ENCODE measurements around the gene HGFAC. TPM values are rescaled to one million over a fixed set of nuclear protein-coding genes. Genes with fewer than 3 reads are reported as not detected.

The HGFAC gene
- total RNA-seq, 1 donor from 2014 or later = 2.4 TPM

DNA sequence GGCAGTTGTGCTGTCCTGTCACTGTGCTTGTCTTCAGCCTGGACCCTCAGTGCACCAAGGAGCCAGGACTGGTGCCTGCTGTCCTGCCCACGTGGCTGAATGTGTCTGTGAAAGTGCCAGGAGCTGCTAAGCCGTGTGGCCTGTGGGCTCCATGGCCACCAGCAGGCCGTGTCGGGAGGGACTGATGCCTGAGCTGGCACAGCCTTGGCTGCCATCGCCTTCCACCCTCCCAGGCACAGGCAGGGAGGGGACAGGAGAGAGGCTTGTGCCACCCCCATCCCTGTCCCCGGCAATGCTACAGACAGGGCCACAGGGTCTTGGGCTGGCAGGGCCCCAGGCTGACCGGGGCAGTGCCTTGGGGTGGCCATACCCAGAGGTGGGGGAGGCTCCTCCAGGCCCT is 46.1 kb downstream of the HGFAC start:
- no peaks in the 10 kb centered on the region for H3K4me1 Mint-ChIP-seq (ENCODE audit: unreplicated experiment)
- no peak overlapping the region for H3K4me3 Mint-ChIP-seq
- no peaks in the 10 kb centered on the region for H3K9me3 Mint-ChIP-seq
- no peak for DNase-seq (ENCODE audit: extremely low spot score, unreplicated experiment)
- TF ChIP-seq, protein P1, sequence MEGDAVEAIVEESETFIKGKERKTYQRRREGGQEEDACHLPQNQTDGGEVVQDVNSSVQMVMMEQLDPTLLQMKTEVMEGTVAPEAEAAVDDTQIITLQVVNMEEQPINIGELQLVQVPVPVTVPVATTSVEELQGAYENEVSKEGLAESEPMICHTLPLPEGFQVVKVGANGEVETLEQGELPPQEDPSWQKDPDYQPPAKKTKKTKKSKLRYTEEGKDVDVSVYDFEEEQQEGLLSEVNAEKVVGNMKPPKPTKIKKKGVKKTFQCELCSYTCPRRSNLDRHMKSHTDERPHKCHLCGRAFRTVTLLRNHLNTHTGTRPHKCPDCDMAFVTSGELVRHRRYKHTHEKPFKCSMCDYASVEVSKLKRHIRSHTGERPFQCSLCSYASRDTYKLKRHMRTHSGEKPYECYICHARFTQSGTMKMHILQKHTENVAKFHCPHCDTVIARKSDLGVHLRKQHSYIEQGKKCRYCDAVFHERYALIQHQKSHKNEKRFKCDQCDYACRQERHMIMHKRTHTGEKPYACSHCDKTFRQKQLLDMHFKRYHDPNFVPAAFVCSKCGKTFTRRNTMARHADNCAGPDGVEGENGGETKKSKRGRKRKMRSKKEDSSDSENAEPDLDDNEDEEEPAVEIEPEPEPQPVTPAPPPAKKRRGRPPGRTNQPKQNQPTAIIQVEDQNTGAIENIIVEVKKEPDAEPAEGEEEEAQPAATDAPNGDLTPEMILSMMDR (conservative IDR thresholded peaks at IDR 0.05) = no peak
- H3K27ac Mint-ChIP-seq = no peak overlapping the region
- H3K27me3 Mint-ChIP-seq = peaks cover 24% of the 10 kb centered on the region
- H3K36me3 Mint-ChIP-seq = no peaks in the 10 kb centered on the region

DNA sequence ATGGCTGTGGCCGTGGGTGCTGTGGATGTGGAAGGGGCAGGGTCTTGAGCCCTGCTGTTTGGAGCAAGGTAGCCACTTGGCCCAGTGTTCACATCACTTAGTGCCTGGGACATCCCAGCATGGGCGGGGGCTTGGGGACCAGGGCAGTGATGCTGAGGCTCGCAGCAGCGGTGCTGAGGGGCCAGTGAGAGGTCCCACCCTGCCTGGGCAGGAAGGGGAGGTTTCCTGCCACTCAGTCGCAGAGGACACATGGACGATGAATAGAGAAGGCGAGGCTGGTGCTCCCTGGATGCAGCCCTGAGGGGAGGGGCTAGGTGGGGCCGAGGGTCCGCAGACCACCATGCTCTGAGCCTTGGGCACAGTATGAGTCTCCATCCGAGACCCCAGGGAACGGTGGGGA is 47.1 kb downstream of the HGFAC start:
- peaks cover 24% of the 10 kb centered on the region for H3K27me3 Mint-ChIP-seq
- peak overlapping the region; percentile 26 for H3K27ac Mint-ChIP-seq
- H3K4me3 Mint-ChIP-seq = no peak overlapping the region
- H3K36me3 Mint-ChIP-seq = no peaks in the 10 kb centered on the region
- no peaks in the 10 kb centered on the region for H3K4me1 Mint-ChIP-seq (ENCODE audit: unreplicated experiment)
- TF ChIP-seq, protein P1 (conservative IDR thresholded peaks at IDR 0.05) = no peak
- DNase-seq (ENCODE audit: extremely low spot score, unreplicated experiment) = no peak
- H3K9me3 Mint-ChIP-seq = no peaks in the 10 kb centered on the region

DNA sequence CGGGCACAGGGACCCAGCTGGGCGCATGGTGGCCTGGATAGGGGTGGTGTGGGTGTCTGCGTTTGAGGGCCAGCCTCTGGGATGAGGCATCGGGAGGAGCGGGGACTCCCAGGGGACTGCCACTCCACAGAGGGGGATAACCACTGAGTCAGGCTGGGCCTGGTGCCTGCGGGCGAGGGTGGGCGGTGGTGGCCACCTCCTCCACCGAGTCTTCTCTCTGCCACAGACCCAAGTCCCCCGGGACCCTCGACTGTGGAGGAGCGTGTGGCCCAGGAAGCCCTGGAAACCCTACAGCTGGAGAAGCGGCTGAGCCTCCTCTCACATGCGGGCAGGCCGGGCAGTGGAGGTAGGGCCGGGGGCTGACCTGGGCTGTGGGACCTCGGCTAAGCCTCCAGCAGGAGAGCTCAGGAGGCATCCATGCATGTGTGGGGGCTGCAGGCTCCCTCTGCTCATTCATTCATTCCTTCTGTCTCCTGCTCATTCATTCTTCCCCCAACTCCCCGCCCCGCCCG is 47.7 kb downstream of the HGFAC start:
- H3K4me1 Mint-ChIP-seq (ENCODE audit: unreplicated experiment) = no peaks in the 10 kb centered on the region
- no peak overlapping the region for H3K27ac Mint-ChIP-seq
- DNase-seq (ENCODE audit: extremely low spot score, unreplicated experiment) = no peak
- TF ChIP-seq, protein P1 (conservative IDR thresholded peaks at IDR 0.05) = no peak
- H3K27me3 Mint-ChIP-seq = peaks cover 24% of the 10 kb centered on the region
- no peaks in the 10 kb centered on the region for H3K36me3 Mint-ChIP-seq
- no peak overlapping the region for H3K4me3 Mint-ChIP-seq
- H3K9me3 Mint-ChIP-seq = no peaks in the 10 kb centered on the region

DNA sequence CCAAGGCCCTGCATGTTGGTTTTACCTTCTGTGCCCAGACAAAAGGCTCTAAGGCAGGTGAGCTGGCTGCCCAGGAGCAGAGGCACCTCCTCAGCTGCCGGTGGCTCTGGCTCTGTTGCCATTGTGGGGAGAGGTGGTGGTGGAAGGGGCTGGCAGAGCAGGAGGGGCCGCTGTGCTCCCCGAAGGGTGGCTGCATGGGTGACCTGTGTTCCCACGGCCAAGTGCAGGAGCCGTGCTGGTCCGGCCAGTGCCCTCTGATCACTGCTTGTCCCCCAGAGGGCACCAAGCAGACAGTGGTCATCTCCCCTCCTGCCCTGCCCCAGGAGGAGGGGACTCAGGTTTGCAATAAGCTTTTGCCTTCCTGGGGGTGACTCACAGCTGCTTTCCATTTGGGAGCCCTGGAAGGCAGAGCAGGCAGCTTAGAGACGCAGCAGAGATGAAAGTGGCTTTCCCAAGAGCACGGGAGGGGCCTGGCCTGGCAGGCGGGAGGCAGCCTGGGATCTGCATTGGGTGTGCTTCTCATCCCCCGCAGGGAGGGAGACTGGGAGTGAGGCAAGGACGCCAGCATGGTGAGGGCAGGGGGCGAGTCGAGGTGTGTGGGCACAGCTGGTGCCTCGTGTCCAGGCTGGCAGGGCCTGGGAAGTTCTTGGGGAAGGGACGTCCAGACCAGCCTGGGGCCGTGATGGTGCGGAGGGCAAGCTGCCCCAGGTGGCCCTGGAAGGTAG is 50.1 kb downstream of the HGFAC start:
- Mint-ChIP-seq H3K27me3 (peaks cover 21% of the 10 kb centered on the region), H3K27ac (peak overlapping the region; percentile 65), H3K9me3 (no peaks in the 10 kb centered on the region), H3K4me1 (ENCODE audit: unreplicated experiment) (no peaks in the 10 kb centered on the region), H3K36me3 (no peaks in the 10 kb centered on the region), H3K4me3 (no peak overlapping the region)
- TF ChIP-seq, protein P1 (conservative IDR thresholded peaks at IDR 0.05) = no peak
- DNase-seq (ENCODE audit: extremely low spot score, unreplicated experiment) = no peak

DNA sequence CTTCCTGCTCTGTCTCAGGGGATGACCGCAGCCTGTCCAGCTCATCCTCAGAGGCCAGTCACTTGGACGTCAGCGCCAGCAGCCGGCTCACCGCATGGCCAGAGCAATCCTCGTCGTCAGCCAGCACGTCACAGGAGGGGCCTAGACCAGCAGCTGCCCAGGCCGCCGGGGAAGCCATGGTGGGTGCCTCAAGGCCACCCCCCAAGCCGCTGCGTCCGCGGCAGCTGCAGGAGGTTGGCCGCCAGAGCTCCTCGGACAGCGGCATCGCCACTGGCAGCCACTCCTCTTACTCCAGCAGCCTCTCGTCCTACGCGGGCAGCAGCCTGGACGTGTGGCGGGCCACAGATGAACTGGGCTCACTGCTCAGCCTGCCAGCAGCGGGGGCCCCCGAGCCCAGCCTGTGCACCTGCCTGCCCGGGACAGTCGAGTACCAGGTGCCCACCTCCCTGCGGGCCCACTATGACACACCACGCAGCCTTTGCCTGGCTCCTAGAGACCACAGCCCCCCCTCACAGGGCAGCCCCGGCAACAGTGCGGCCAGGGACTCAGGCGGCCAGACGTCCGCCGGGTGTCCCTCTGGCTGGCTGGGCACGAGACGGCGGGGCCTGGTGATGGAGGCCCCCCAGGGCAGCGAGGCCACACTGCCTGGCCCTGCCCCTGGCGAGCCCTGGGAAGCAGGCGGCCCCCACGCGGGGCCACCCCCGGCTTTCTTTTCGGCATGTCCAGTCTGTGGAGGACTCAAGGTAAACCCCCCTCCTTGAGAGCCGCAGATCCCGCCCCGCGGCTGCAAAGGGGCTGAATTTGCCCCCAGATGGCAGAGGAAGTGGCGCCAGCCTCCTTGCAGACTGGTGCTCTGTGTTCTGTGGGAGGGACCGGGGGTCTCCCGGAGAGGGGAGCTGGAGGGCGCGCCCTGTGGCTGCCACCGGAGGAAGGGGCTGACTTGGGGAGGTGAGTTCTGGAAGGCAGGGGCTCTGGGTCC is 51.3 kb downstream of the HGFAC start:
- H3K9me3 Mint-ChIP-seq = no peaks in the 10 kb centered on the region
- no peak overlapping the region for H3K4me3 Mint-ChIP-seq
- H3K27ac Mint-ChIP-seq = no peak overlapping the region
- H3K36me3 Mint-ChIP-seq = no peaks in the 10 kb centered on the region
- peaks cover 21% of the 10 kb centered on the region for H3K27me3 Mint-ChIP-seq
- DNase-seq (ENCODE audit: extremely low spot score, unreplicated experiment) = no peak
- TF ChIP-seq, protein P1 (conservative IDR thresholded peaks at IDR 0.05) = no peak
- H3K4me1 Mint-ChIP-seq (ENCODE audit: unreplicated experiment) = no peaks in the 10 kb centered on the region
